ENCODE data around the gene TFAM. TPM values are rescaled to one million over a fixed set of nuclear protein-coding genes. Genes with fewer than 3 reads are reported as not detected.

The TFAM gene
- total and polyA plus RNA-seq, 2 donors (not counting 1 experiment from before 2014, with no cell fraction given), result 8.2 to 38.4 TPM

DNA sequence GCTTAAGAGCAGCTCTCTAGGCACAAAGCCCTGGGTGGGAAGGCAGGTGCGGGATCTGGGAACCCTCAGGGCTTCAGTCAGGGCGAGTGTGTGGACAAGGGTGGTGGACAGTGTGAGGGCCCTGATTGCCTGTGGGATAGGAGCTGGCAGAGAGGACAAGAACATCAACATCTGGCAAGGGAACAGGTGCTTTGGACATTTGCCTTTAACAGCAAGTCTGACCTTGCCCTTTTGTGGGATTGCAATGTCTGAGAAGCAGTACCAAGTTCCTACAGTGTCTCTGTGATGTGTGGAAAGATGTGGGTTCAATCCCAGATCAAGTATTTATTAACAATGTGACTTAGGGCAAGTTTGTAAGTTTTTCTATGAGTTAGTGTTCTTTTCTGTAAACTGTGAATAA lies 46.7 kb downstream of the TFAM start:
- TF ChIP-seq, protein P1, sequence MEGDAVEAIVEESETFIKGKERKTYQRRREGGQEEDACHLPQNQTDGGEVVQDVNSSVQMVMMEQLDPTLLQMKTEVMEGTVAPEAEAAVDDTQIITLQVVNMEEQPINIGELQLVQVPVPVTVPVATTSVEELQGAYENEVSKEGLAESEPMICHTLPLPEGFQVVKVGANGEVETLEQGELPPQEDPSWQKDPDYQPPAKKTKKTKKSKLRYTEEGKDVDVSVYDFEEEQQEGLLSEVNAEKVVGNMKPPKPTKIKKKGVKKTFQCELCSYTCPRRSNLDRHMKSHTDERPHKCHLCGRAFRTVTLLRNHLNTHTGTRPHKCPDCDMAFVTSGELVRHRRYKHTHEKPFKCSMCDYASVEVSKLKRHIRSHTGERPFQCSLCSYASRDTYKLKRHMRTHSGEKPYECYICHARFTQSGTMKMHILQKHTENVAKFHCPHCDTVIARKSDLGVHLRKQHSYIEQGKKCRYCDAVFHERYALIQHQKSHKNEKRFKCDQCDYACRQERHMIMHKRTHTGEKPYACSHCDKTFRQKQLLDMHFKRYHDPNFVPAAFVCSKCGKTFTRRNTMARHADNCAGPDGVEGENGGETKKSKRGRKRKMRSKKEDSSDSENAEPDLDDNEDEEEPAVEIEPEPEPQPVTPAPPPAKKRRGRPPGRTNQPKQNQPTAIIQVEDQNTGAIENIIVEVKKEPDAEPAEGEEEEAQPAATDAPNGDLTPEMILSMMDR (IDR thresholded peaks at IDR 0.05), result no peak
- TF ChIP-seq EZH2 (IDR thresholded peaks at IDR 0.05; ENCODE audit: borderline replicate concordance, insufficient read depth, low read depth, low read length, poor library complexity, severe bottlenecking), result no peak
- H3K27me3 ChIP-seq (replicated peaks in 1 of 4; ENCODE audit: control extremely low read depth in 1 of 4, control insufficient read depth in 3 of 4, insufficient read depth in 4 of 4, low read length in 3 of 4), result peaks cover 0 to 3% (median 1%) of the 10 kb centered on the region in 4 experiments
- H3K9me3 ChIP-seq (ENCODE audit: control extremely low read depth in 1 of 3, control insufficient read depth in 2 of 3, insufficient read depth in 1 of 3, low read length in 2 of 3), result no peaks in the 10 kb centered on the region
- peaks cover 2% of the 10 kb centered on the region for H3K9me3 Mint-ChIP-seq (ENCODE audit: insufficient read depth)
- H3K4me1 Mint-ChIP-seq, result no peaks in the 10 kb centered on the region
- H2AFZ ChIP-seq (ENCODE audit: insufficient read depth, low read depth, low read length, poor library complexity, severe bottlenecking), result no peak overlapping the region
- H3K4me3 ChIP-seq (ENCODE audit: control extremely low read depth in 1 of 5, extremely low read depth in 1 of 5, insufficient read depth in 1 of 5, low read depth in 2 of 5, low read length in 4 of 5), result no peak overlapping the region
- no peak overlapping the region for H3K9ac ChIP-seq (ENCODE audit: low read length)
- no peak overlapping the region for H3K27ac Mint-ChIP-seq
- 100% methylated on average over 2 of the region's 2 CpGs for WGBS (ENCODE audit: insufficient coverage)
- CTCF ChIA-PET, result no interaction called here
- POLR2A ChIA-PET, result no interaction called here
- H3K4me1 ChIP-seq (ENCODE audit: control insufficient read depth in 2 of 2, insufficient read depth in 2 of 2, low read length in 2 of 2), result no peaks in the 10 kb centered on the region
- no peak overlapping the region for H3K4me2 ChIP-seq (replicated peaks; ENCODE audit: low read depth, low read length, poor library complexity, severe bottlenecking)
- H4K20me1 ChIP-seq (ENCODE audit: control insufficient read depth, insufficient read depth, low read length, poor library complexity, severe bottlenecking), result no peaks in the 10 kb centered on the region
- no peaks in the 10 kb centered on the region for H3K36me3 ChIP-seq (replicated peaks in 1 of 2; ENCODE audit: control extremely low read depth in 1 of 2, control insufficient read depth in 1 of 2, extremely low read depth in 1 of 2, insufficient read depth in 2 of 2, low read length in 1 of 2)
- H3K27ac ChIP-seq (ENCODE audit: low read length in 2 of 2), result no peak overlapping the region
- intact Hi-C loops (cut with micrococcal nuclease), result no loop called here
- ATAC-seq (ENCODE audit: low read depth) (no peak), DNase-seq (no peak)
- H3K79me2 ChIP-seq (ENCODE audit: control insufficient read depth, insufficient read depth, low read length), result no peaks in the 10 kb centered on the region
- H3K4me3 Mint-ChIP-seq, result no peak overlapping the region
- peaks cover 39% of the 10 kb centered on the region for H3K27me3 Mint-ChIP-seq

DNA sequence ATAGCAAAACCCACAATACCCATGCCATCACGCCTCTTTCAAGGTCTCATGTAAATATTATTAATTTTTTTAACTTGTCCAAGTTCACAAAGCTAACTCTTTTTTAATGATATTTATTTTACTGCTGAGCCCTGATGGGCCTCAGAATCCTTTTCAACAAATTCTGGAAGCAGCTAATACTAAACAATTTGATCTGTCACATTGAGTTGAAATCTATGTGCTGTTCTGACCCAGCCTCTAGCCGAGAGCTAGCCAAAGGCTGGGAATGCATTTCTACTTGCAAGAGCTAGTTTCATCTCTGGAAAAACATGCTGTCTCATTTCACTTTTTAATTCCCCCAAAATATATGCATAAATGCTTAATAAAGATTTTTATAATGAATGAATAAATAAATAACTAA lies 47.9 kb downstream of the TFAM start:
- CTCF ChIA-PET, result no interaction called here
- Mint-ChIP-seq H3K27ac (no peak overlapping the region), H3K27me3 (peaks cover 39% of the 10 kb centered on the region), H3K9me3 (ENCODE audit: insufficient read depth) (no peaks in the 10 kb centered on the region), H3K4me1 (no peaks in the 10 kb centered on the region), H3K4me3 (no peak overlapping the region)
- peaks cover 0 to 3% (median 1%) of the 10 kb centered on the region in 4 experiments for H3K27me3 ChIP-seq (replicated peaks in 1 of 4; ENCODE audit: control extremely low read depth in 1 of 4, control insufficient read depth in 3 of 4, insufficient read depth in 4 of 4, low read length in 3 of 4)
- POLR2A ChIA-PET, result no interaction called here
- H3K27ac ChIP-seq (ENCODE audit: low read length in 2 of 2), result no peak overlapping the region
- no peaks in the 10 kb centered on the region for H3K36me3 ChIP-seq (replicated peaks in 1 of 2; ENCODE audit: control extremely low read depth in 1 of 2, control insufficient read depth in 1 of 2, extremely low read depth in 1 of 2, insufficient read depth in 2 of 2, low read length in 1 of 2)
- DNase-seq, result no peak
- intact Hi-C loops (cut with micrococcal nuclease), result no loop called here
- no CpG with 5 or more reads among the region's 2 CpGs for WGBS (ENCODE audit: insufficient coverage)
- H3K9me3 ChIP-seq (ENCODE audit: control extremely low read depth in 1 of 3, control insufficient read depth in 2 of 3, insufficient read depth in 1 of 3, low read length in 2 of 3), result no peaks in the 10 kb centered on the region
- TF ChIP-seq EZH2 (IDR thresholded peaks at IDR 0.05; ENCODE audit: borderline replicate concordance, insufficient read depth, low read depth, low read length, poor library complexity, severe bottlenecking), result no peak
- TF ChIP-seq, protein P1 (IDR thresholded peaks at IDR 0.05), result no peak
- no peaks in the 10 kb centered on the region for H3K79me2 ChIP-seq (ENCODE audit: control insufficient read depth, insufficient read depth, low read length)
- no peak for ATAC-seq (ENCODE audit: low read depth)
- no peak overlapping the region for H3K9ac ChIP-seq (ENCODE audit: low read length)
- no peak overlapping the region for H3K4me2 ChIP-seq (replicated peaks; ENCODE audit: low read depth, low read length, poor library complexity, severe bottlenecking)
- H4K20me1 ChIP-seq (ENCODE audit: control insufficient read depth, insufficient read depth, low read length, poor library complexity, severe bottlenecking), result no peaks in the 10 kb centered on the region
- H3K4me3 ChIP-seq (ENCODE audit: control extremely low read depth in 1 of 5, extremely low read depth in 1 of 5, insufficient read depth in 1 of 5, low read depth in 2 of 5, low read length in 4 of 5), result no peak overlapping the region
- no peak overlapping the region for H2AFZ ChIP-seq (ENCODE audit: insufficient read depth, low read depth, low read length, poor library complexity, severe bottlenecking)
- H3K4me1 ChIP-seq (ENCODE audit: control insufficient read depth in 2 of 2, insufficient read depth in 2 of 2, low read length in 2 of 2), result no peaks in the 10 kb centered on the region

All from B cell (primary cell).